Measurements from ENCODE around the gene TYW3. TPM values are rescaled to one million over a fixed set of nuclear protein-coding genes. Genes with fewer than 3 reads are reported as not detected.

The TYW3 gene
- total RNA-seq, 1 experiment from 2014 or later, result 32.9 TPM

GRCh38 chr1:74716822-74717221 lies 16.1 kb upstream of the TYW3 start (continued):
- TF ChIP-seq ARID4B (CRISPR knock-in tag; IDR thresholded peaks at IDR 0.05; ENCODE audit: borderline replicate concordance), result no peak
- no peak for TF ChIP-seq IRF1 (CRISPR knock-in tag; IDR thresholded peaks at IDR 0.05)
- no peak for TF ChIP-seq ZSCAN18 (CRISPR knock-in tag; IDR thresholded peaks at IDR 0.05)

- peaks cover 21% of the 10 kb centered on the region for H3K36me3 Mint-ChIP-seq
- H3K4me1 Mint-ChIP-seq, result 0 out of 2 replicates have a peak, but pooled peaks cover 6% of the 10 kb centered on the region
- H3K9me3 Mint-ChIP-seq, result no peaks in the 10 kb centered on the region
- CTCF ChIA-PET, result no interaction called here
- ATAC-seq (no peak), DNase-seq (ENCODE audit: low spot score) (no peak)
- no peak overlapping the region for H3K27ac Mint-ChIP-seq
- TF ChIP-seq ZNF671 (CRISPR knock-in tag; IDR thresholded peaks at IDR 0.05) (no peak), ATF1 (CRISPR knock-in tag; IDR thresholded peaks at IDR 0.05) (no peak), EMX1 (CRISPR knock-in tag; IDR thresholded peaks at IDR 0.05) (no peak), CREB1 (CRISPR knock-in tag; IDR thresholded peaks at IDR 0.05) (no peak), E2F1 (CRISPR knock-in tag; IDR thresholded peaks at IDR 0.05) (no peak), ZBTB21 (CRISPR knock-in tag; IDR thresholded peaks at IDR 0.05; ENCODE audit: borderline replicate concordance) (no peak), TEAD1 (CRISPR knock-in tag; IDR thresholded peaks at IDR 0.05) (no peak)
- POLR2A ChIA-PET, result no interaction called here
- no peak overlapping the region for H3K4me3 Mint-ChIP-seq
- H3K27me3 Mint-ChIP-seq (ENCODE audit: low read depth), result no peaks in the 10 kb centered on the region
Observed at GRCh38 chr1:74717626-74718025, 15.3 kb upstream of the TYW3 start.

GRCh38 chr1:74726063-74726462 lies 6.9 kb upstream of the TYW3 start:
- no peak for ATAC-seq
- no peak for DNase-seq (ENCODE audit: low spot score)
- H3K36me3 Mint-ChIP-seq, result peaks cover 69% of the 10 kb centered on the region
- H3K4me3 Mint-ChIP-seq, result no peak overlapping the region
- H3K4me1 Mint-ChIP-seq, result peaks cover 12% of the 10 kb centered on the region
- POLR2A ChIA-PET, result no interaction called here
- H3K27ac Mint-ChIP-seq, result no peak overlapping the region
- no peaks in the 10 kb centered on the region for H3K27me3 Mint-ChIP-seq (ENCODE audit: low read depth)
- CTCF ChIA-PET, result no interaction called here
- H3K9me3 Mint-ChIP-seq, result peaks cover 25% of the 10 kb centered on the region
- TF ChIP-seq ATF6 (CRISPR knock-in tag; IDR thresholded peaks at IDR 0.05), result no peak
- no peak for TF ChIP-seq MXD4 (CRISPR knock-in tag; IDR thresholded peaks at IDR 0.05; ENCODE audit: borderline replicate concordance)
- no peak for TF ChIP-seq NFATC4 (CRISPR knock-in tag; IDR thresholded peaks at IDR 0.05)
- no peak for TF ChIP-seq ZSCAN18 (CRISPR knock-in tag; IDR thresholded peaks at IDR 0.05)
- no peak for TF ChIP-seq ZNF281 (CRISPR knock-in tag; IDR thresholded peaks at IDR 0.05)
- no peak for TF ChIP-seq E2F5 (CRISPR knock-in tag; IDR thresholded peaks at IDR 0.05)
- no peak for TF ChIP-seq HMGXB4 (CRISPR knock-in tag; IDR thresholded peaks at IDR 0.05)
- TF ChIP-seq TP53 (CRISPR knock-in tag; IDR thresholded peaks at IDR 0.05), result no peak
